ES-I3 (cell line): ENCODE results near the gene MACROD2.

Experiments
- H3K36me3 ChIP-seq: 2 replicates; pipeline ENCODE4 v1.6.1; 2013; ENCODE audit warnings: mild to moderate bottlenecking, low read length, control low read depth, moderate library complexity; ENCODE audit not compliant: insufficient read depth
- H3K4me1 ChIP-seq: 2 replicates; pipeline ENCODE4 v1.6.1; 2013; ENCODE audit warnings: mild to moderate bottlenecking, control low read depth, low read length; ENCODE audit not compliant: insufficient read depth
- H3K9ac ChIP-seq: 2 replicates; pipeline ENCODE4 v1.6.1; 2013; ENCODE audit warnings: low read depth, mild to moderate bottlenecking, low read length, moderate library complexity
- H3K9me3 ChIP-seq: 2 replicates; pipeline ENCODE4 v1.6.1; 2013; ENCODE audit warnings: mild to moderate bottlenecking, low read length, moderate library complexity; ENCODE audit not compliant: control insufficient read depth, insufficient read depth

Gene MACROD2

GRCh38 chr20:15162079-15162647 is 1166.8 kb downstream of the MACROD2 start:
- H3K9me3 ChIP-seq, result peaks cover 6% of the 10 kb centered on the region
- H3K9ac ChIP-seq, result no peak overlapping the region
- no peaks in the 10 kb centered on the region for H3K36me3 ChIP-seq
- H3K4me1 ChIP-seq, result no peaks in the 10 kb centered on the region

DNA sequence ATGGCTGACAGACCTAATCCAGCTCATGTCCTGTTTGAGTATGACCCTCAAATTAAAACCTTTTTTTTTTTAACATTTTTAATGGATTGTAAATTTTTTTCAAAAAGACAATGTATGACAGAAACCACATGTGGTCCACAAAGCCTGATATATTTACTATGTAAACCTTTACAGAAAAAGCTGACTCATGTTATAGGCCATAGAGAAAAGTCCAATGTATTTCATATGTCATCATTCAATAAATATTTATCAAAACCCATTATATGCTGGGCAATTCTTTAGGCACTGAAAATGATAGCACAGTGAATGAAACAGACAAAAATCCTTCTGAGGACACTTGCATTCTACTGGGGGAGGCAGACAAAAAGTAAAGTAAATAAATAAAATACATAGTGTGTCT is 1168.3 kb downstream of the MACROD2 start:
- H3K36me3 ChIP-seq, result no peaks in the 10 kb centered on the region
- H3K4me1 ChIP-seq, result no peaks in the 10 kb centered on the region
- H3K9me3 ChIP-seq, result peaks cover 3% of the 10 kb centered on the region
- no peak overlapping the region for H3K9ac ChIP-seq

DNA sequence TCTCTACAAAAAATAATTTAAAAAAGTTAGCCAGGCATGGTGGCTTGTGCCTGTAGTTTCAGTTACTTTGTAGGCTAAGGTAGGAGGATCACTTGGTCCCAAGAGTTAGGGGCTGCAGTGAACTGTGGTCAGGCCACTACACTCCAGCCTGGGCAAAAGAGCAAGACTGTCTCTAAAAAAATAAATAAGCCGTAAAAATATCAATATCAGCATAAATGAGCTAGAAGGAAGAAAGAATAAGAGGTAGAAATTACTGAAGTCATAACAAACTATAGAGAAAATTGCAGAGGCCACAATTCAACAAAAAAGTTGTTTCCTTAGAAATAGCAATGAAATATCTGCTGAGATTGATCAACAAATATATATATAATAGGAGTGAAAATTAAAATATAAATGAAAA is 1169.4 kb downstream of the MACROD2 start:
- no peak overlapping the region for H3K9ac ChIP-seq
- H3K36me3 ChIP-seq, result no peaks in the 10 kb centered on the region
- H3K4me1 ChIP-seq, result no peaks in the 10 kb centered on the region
- peaks cover 3% of the 10 kb centered on the region for H3K9me3 ChIP-seq

DNA sequence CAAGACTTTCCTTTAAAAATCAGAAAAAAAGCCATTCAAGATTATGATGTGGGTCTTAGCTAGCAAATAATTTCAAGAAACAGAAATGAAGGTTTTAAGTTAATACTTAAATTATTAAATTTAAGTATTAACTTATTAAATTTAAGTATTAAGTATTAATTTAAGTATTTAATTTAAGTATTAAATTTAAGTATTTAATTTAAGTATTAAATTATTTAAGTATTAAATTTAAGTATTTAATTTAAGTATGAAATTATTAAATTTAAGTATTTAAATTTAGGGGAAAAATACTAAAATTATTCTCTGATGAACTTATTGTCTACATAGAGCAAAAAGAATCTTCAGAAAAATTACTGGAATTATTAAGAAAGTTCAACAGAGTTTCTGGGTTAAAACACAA is 1171.4 kb downstream of the MACROD2 start:
- peaks cover 3% of the 10 kb centered on the region for H3K9me3 ChIP-seq
- no peaks in the 10 kb centered on the region for H3K36me3 ChIP-seq
- no peaks in the 10 kb centered on the region for H3K4me1 ChIP-seq
- no peak overlapping the region for H3K9ac ChIP-seq

GRCh38 chr20:15171016-15171415 is 1175.7 kb downstream of the MACROD2 start:
- Histone ChIP-seq H3K9me3 (peaks cover under 1% of the 10 kb centered on the region; the same call in 1 of the 2 replicates), H3K9ac (no peak overlapping the region), H3K36me3 (no peaks in the 10 kb centered on the region), H3K4me1 (no peaks in the 10 kb centered on the region)

DNA sequence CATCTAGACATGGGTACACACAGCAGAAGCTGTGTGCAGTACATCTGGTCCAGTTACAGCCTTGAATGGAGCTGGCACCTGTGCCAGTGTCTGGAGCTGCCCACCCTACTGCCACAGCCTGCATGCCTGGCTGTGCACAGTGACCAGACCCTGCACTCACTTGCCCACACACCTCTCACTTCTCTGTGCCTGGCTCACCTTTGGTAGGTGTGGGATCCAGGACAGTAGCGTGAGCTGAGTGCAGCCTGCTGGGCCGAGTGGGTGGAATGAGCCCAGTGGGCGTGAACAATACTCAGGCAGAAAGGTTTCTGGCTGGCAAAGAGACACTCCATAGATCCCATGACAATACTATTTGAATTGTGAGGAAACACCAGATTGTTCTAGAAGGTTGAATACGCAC is 1181.6 kb downstream of the MACROD2 start:
- Histone ChIP-seq H3K9ac (no peak overlapping the region), H3K36me3 (no peaks in the 10 kb centered on the region), H3K4me1 (no peaks in the 10 kb centered on the region), H3K9me3 (no peaks in the 10 kb centered on the region)

GRCh38 chr20:15178581-15178980 is 1183.3 kb downstream of the MACROD2 start:
- no peaks in the 10 kb centered on the region for H3K9me3 ChIP-seq
- no peaks in the 10 kb centered on the region for H3K4me1 ChIP-seq

GRCh38 chr20:15179381-15179780 is 1184.1 kb downstream of the MACROD2 start:
- Histone ChIP-seq H3K4me1 (no peaks in the 10 kb centered on the region), H3K9me3 (no peaks in the 10 kb centered on the region), H3K36me3 (no peaks in the 10 kb centered on the region), H3K9ac (no peak overlapping the region)

More at GRCh38 chr20:15178581-15178980, 1183.3 kb downstream of the MACROD2 start:
- Histone ChIP-seq H3K9ac (no peak overlapping the region), H3K36me3 (no peaks in the 10 kb centered on the region)

- Histone ChIP-seq H3K4me1 (no peaks in the 10 kb centered on the region), H3K36me3 (no peaks in the 10 kb centered on the region), H3K9ac (no peak overlapping the region), H3K9me3 (no peaks in the 10 kb centered on the region)
Measured at GRCh38 chr20:15179781-15180180, 1184.5 kb downstream of the MACROD2 start.

DNA sequence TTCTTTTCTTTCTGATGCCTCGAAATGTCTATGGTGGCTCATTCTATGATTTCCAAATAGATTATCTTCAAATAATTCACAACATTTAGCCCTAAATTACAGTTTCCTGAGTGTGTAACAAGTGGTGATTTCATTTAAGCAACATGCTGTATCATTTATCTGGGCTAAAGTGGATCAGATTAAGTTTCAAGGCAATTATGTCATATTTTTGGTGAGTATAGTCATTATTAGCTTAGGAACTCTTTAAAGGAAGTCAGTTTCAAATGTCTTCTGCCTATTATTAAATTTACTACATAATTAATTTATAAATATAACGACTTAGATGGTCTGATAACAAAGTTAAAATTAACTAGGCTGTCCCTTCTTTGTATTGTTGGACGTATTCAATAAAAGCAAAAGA is 1190.0 kb downstream of the MACROD2 start:
- H3K4me1 ChIP-seq, result no peaks in the 10 kb centered on the region
- H3K36me3 ChIP-seq, result no peaks in the 10 kb centered on the region
- H3K9ac ChIP-seq, result no peak overlapping the region
- H3K9me3 ChIP-seq, result no peaks in the 10 kb centered on the region

GRCh38 chr20:15185913-15186312 is 1190.6 kb downstream of the MACROD2 start:
- no peaks in the 10 kb centered on the region for H3K9me3 ChIP-seq
- H3K36me3 ChIP-seq, result no peaks in the 10 kb centered on the region
- no peak overlapping the region for H3K9ac ChIP-seq
- no peaks in the 10 kb centered on the region for H3K4me1 ChIP-seq

GRCh38 chr20:15187612-15188011 is 1192.3 kb downstream of the MACROD2 start:
- no peaks in the 10 kb centered on the region for H3K9me3 ChIP-seq
- H3K9ac ChIP-seq, result no peak overlapping the region
- no peaks in the 10 kb centered on the region for H3K36me3 ChIP-seq
- no peaks in the 10 kb centered on the region; the same call in 1 of the 2 replicates for H3K4me1 ChIP-seq

GRCh38 chr20:15188415-15188814 is 1193.1 kb downstream of the MACROD2 start:
- Histone ChIP-seq H3K4me1 (no peaks in the 10 kb centered on the region; the same call in 1 of the 2 replicates), H3K9ac (no peak overlapping the region), H3K9me3 (no peaks in the 10 kb centered on the region), H3K36me3 (no peaks in the 10 kb centered on the region)

GRCh38 chr20:15191082-15191723 is 1195.9 kb downstream of the MACROD2 start:
- no peaks in the 10 kb centered on the region; the same call in 1 of the 2 replicates for H3K4me1 ChIP-seq

GRCh38 chr20:15195378-15195777 is 1200.1 kb downstream of the MACROD2 start:
- H3K9ac ChIP-seq, result no peak overlapping the region
- no peaks in the 10 kb centered on the region; the same call in 1 of the 2 replicates for H3K4me1 ChIP-seq
- H3K36me3 ChIP-seq, result no peaks in the 10 kb centered on the region
- no peaks in the 10 kb centered on the region for H3K9me3 ChIP-seq

More at GRCh38 chr20:15191082-15191723, 1195.9 kb downstream of the MACROD2 start:
- no peaks in the 10 kb centered on the region for H3K36me3 ChIP-seq
- no peak overlapping the region for H3K9ac ChIP-seq
- no peaks in the 10 kb centered on the region for H3K9me3 ChIP-seq
